Measurements from ENCODE around the gene INPP5K.
"Not testable (repeated sequence)": the region's sequence is repeated elsewhere in the genome, so short reads cannot be mapped to it uniquely, and the experiment has no call there.

The INPP5K gene

DNA sequence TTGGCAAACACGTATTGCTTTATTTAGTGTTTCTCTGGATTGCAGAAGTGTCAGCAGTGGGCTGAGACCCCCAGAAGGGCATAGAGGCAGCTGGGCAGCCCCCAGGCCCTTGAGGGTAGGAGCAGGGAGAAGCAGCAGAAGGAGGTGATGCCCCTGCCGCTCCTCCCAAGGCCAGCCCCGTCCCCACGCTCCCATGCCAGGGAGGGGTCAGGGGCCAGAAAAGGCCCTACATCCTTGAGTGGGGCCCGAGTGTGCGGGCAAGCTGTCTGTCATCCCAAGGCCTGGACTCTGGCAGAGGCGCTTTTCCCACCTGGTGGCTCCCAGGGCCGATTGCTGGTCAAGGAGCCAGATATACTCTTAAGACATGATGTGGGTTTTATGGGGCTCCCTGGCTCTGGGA is 52.2 kb downstream of the INPP5K start:
- DNase-seq (ENCODE audit: low spot score): no peak

DNA sequence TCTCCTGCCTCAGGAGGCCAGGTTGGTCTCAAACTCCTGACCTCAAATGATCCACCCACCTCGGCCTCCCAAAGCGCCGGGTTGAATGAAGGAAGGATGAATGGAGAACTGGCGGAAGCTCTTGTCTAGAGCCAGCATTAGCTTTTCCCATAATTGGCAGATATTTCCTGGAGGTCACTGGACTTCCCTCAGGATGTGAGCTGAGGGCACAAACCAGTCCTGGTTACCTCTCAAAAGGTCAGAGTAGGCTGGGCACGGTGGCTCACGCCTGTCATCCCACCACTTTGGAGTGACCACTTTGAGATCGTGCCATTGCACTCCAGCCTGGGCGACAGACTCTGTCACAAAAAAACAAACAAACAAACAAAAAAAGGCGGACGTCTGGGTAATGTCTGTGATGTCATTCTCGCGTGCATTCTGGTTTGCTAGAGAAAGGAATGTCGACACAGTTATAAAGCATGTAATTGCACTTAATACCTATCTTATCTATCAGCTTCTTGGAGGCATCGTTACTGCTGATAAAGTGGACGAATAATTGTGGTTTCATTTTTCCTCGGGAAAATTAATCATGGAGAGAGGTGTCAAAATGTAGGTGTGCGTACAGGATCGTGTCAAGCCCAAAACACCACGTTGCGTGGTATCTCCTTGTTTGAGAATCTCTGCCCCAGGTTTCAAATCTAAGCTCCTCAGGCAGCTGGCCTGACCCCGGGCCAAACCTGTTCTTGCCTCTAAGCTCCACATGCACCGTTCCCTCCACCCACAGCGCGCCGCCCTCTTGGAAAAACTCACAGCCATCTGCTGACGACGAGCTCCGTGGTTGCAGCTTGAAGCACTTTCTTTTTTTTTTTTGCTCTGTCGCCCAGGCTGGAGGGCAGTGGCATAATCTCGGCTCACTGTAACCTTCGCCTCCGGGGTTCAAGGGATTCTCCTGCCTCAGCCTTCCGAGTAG is 54.0 kb downstream of the INPP5K start:
- no peak for DNase-seq (ENCODE audit: low spot score)

DNA sequence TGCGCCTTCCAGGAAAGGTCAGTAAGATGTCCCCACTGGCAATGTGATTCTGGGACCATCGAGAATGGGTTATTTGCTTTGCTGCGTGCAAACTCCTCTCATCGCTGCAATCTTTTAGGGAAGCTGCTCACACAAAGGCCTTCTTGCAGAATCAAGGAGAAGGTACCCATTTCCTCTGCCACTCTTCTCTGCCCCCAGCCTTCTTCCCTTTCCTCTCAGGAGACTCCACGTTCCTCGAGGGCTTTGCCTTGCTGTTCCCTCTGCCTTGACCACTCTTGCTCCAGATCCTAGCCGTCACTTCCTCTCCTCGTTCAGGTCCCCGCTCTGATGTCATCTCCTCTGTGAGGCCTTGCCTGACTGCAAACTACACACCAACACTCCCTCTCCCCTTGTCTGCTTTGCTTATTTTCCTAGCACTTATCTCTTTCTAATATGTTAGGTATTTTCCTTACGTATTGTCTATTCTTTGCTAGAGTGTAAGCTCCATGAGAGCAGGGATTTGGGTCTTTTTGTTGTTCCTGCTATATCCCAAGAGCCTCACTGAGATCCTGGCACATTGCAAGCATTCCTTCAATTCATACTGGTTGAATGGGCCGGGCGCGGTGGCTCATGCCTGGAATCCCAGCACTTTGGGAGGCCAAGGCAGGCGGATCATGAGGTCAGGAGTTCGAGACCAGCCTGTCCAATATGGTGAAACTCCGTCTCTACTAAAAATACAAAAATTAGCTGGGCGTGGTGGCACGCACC is 55.0 kb downstream of the INPP5K start:
- DNase-seq (ENCODE audit: low spot score): no peak

DNA sequence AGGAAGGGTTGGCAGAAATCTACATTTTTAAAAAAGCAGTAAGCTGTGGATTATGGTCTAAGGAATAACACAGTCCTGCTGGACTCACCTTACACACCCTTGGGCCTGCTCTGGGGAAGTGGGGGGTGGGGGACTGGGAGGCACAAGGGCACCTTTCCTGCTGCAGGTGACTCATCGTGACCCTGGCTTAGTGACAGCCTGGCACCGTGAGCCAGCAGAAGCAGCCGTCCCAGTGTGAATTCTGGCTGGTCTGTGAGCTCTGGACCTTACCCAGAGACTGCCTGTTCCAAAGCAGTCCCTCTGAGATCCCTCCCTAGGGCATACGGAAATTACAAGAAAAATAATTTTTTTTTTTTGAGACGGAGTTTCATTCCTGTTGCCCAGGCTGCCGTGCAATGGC is 56.2 kb downstream of the INPP5K start:
- peak; percentile 39 for DNase-seq (ENCODE audit: low spot score)

DNA sequence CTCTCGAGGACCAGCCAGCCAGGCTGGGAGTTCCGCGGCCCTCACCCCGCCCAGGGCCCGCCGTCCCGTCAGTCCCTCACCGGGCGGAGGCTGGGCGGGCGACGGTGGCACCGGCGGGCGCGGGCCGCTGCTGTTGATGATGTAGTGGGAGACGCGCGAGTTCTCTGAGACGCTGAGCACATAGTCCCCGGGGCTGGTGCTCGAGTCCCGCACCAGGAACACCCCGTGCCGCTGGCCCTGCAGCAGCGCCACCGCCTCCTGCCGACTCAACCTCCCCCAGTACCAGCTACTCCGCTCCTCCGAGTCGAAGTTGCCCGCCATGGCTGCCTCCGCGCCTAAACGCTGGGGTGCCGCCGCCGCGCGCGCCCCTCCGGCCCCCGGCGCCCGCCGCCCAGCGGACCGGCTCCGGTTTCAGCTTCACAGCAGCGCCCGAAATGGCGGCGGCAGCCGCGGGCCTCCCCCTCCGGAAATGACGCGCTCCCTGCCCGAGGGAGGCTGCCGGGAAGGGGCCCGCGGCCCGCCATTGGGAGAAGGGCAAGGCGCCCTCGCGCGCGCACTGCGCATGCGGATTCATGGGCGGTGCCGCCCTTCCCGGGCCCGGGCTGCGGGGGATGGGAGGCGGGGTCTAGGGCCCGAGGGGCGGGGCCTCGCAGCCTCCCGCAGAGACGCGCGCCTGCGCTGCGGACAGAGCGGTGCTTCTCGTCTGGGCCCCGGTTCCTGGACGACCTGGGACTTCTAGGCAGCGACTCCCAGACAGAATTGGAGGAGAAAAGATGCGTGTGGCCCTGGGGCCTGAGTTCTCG is 60.4 kb downstream of the INPP5K start, which contains the start of gene CRK:
TSS of gene CRK (minus strand) at position 436 of the 803 bp plus-strand sequence. CDS start at position 321, 115 bp downstream.
- peak; percentile 100 for DNase-seq (ENCODE audit: low spot score)

DNA sequence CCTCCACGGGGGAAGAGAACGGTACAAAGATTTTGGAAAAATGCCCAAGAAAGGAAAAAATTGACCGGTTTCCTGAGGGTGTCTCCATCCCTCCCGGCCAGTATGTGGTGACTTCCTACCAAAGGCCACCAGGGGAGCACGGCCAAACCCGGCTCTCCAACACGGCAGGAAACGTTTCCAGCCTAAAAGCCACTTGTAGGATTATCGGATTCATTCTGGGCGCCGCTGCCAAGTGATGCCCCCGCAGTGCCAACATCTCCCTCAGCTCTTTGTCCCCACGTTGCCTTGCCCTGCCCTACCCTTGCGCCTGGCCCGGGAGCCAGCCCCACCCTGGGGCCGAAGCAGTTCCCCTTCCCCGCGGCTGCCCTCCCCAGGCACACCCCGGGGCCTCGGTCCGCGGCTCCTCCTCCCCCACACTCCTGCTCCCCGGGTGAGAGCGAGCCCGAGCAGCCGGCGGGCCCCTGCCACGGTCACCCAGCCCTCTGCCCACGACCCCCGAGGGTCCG is 61.1 kb downstream of the INPP5K start:
- DNase-seq (ENCODE audit: low spot score): peak; percentile 86

DNA sequence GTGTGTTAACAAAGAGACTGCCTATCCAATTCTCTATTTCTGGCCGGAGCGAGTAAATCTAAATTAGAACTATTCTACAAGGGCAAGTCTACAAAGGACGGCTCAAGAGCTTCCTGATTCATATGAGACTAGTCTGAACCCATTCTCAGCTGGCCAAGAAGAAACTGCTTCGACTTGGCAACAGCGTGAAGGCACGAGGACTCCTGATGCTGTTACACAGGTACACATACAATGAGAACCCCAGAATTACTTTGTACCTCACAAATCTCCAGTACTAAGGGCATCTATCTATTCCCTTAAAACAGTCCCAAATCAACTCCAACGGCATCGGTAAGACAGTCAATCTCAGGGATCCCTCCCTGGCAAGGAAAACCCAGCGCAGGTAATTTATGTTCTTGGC is 61.9 kb downstream of the INPP5K start:
- DNase-seq (ENCODE audit: low spot score): no peak

DNA sequence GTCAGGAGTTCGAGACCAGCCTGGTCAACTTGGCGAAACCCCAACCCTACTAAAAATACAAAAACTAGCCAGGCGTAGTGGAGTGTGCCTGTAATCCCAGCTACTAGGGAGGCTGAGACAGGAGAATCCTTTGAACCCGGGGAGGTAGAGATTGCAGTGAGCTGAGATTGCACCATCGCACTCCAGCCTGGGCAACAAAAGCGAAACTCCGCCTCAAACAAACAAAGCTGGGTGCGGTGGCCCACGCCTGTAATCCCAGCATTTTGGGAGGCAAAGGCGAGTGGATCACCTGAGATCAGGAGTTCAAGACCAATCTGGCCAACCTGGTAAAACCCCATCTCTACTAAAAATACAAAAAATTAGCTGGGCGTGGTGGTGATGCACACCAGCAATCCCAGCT is 62.7 kb downstream of the INPP5K start:
- not testable (repeated sequence) for DNase-seq (ENCODE audit: low spot score)

DNA sequence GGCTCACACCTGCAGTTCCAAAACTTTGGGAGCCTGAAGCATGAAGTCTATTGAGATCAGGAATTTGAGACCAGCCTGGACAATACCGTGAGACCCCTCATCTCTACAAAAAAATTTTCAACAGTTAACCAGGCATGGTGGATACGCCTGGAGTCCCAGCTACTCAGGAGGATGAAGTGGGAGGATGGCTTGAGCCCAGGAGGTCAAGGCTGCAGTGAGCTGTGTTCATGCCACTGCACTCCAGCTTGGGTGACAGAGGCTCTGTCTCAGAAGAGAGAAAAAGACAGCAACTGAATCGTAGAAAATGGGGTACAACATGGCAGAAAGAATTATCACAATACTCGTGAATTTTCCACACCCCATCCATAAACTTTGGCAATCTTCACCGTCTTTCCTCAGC is 63.6 kb downstream of the INPP5K start:
- DNase-seq (ENCODE audit: low spot score): no peak

DNA sequence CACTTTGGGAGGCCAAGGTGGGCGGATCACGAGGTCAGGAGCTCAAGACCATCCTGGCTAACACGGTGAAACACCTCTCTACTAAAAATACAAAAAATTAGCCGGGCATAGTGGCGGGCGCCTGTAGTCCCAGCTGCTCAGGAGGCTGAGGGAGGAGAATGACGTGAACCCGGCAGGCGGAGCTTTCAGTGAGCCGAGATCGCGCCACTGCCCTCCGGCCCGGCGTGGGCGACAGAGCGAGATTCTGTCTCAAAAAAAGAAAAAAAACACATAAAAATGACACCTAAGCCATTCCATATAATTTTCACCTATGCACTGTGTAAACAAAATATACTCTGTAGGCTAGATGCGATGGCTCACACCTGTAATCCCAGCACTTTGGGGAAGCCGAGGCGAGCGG is 66.2 kb downstream of the INPP5K start:
- DNase-seq (ENCODE audit: low spot score): not testable (repeated sequence)

DNA sequence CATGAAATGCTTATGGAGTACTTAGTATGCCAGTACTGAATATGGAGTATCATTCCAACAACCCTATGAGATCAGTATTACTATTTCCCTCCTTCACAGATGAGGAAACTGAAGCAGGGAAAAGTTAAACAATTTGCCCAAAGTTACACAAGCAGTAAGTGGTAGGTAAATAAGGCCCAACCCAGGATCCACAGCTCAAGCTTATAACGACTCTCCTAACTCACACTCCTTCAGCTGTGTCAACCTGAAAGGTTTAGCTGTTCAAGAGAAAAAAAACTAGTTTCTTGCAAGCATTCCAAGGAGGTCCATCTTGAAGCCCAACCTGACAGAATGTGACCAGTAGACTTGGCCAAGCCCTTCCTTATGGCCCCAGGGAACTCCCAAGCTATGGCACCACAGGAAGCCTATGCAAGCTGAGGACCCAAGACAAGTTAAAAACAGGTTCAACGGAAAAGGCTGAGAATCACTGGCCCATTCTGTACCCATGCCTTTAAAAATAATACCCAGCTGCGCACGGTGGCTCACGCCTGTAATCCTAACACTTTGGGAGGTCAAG is 66.9 kb downstream of the INPP5K start:
- DNase-seq (ENCODE audit: low spot score): no peak

DNA sequence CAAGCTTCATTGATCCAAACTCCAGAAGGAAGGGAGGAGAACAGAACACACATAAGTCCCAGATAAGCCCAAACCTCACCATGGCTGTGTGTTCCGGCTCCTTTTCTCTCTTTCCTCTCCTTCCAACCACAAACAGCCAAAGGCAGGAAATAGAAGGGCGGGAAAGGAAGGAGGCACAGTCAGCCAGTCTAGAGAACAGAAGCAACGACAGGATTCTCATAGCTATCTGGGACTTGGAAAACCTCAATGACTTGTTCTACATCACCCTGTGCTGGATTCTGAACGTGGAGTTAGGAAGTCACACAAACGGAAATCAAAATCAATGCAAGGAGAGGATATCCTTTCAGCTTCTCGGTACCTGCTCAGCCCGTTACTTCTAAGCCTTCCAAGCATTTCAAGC is 69.4 kb downstream of the INPP5K start:
- no peak for DNase-seq (ENCODE audit: low spot score)

DNA sequence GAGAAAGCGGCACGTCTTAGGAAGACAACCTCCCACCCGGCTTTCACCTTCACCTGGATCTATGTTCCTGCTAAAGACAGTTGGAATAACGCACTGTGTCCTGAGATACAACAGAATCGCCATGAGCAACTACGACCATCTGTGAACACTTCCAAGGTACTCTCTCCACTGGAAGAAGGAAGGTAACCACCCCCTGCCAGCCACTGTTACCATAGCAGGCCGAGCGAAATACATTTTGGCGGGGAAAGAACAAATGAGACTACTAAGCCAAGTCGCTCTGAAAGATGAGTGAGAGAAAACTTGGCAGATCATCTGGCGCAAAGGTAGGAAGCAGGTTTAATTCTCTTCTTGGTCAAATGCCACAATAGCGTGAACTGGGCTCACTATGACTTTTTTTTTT is 70.2 kb downstream of the INPP5K start:
- DNase-seq (ENCODE audit: low spot score): no peak

DNA sequence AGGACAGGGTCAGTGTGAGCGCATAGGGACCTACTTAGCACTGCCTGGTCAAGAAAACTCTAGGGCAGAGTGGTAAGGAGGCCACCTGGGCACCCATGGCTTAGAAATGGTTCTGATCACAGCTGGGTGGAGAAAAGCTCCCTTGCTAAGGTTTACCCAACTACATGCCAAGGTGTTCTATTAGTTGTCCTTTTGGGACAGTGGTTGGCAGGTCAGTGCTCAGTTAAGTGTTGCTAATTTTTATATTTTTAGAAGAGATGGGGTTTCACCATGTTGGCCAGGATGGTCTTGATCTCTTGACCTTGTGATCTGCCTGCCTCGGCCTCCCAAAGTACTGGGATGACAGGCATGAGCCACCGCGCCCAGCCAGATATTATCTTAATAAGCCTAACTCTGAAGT is 70.7 kb downstream of the INPP5K start:
- DNase-seq (ENCODE audit: low spot score): not testable (repeated sequence)

Measured in GM03348 (cell line).